ENCODE data around the gene ARID2.

The ARID2 gene

GRCh38 chr12:45866299-45866698 lies 136.8 kb downstream of the ARID2 start:
- no peak for FAIRE-seq

GRCh38 chr12:45872446-45872845 lies 142.9 kb downstream of the ARID2 start:
- no peak for FAIRE-seq

- no peak for FAIRE-seq
Measured at GRCh38 chr12:45877069-45877468, 147.6 kb downstream of the ARID2 start.

- no peak for FAIRE-seq
Measured at GRCh38 chr12:45878630-45879255, 149.2 kb downstream of the ARID2 start.

- FAIRE-seq, result no peak
Measured at GRCh38 chr12:45879363-45879895, 149.9 kb downstream of the ARID2 start.

DNA sequence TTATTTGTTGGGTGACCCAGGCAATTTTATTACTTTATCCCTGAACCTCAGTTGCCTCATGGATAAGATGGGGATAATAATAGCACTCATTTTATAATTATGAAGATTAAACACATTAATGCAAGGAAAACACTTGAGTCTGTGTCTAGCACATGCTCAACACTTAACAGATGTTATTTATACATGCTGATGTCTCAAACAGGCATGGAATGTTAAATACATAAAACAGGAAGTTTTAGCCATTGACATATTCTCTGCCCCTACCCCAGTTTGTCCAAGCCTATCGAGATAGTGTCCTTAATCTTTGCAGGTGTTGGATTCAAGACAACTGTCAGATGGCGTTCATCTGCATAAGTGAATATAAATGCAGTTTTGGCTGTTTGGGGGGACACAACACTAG lies 151.0 kb downstream of the ARID2 start:
- FAIRE-seq, result no peak

DNA sequence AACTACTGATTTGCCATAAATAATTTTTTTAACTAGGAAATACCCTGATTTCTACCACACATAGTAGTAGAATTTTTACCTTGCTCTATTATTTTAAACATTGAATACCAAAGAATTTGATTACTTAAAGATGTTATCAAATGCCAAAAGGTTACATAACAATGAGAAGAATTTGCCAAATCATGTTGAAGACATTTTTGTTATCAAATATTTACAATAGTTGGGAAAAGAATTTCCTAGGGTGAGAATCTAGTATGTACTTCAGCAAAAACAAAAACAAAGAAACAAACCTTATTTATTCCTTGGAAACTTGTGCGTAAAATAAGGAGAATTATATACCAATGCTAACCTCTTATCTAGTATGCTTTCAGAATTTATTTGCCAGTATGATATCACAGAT lies 153.7 kb downstream of the ARID2 start:
- FAIRE-seq, result peak; percentile 52

- FAIRE-seq, result no peak
Measured at GRCh38 chr12:45886685-45887084, 157.2 kb downstream of the ARID2 start.

DNA sequence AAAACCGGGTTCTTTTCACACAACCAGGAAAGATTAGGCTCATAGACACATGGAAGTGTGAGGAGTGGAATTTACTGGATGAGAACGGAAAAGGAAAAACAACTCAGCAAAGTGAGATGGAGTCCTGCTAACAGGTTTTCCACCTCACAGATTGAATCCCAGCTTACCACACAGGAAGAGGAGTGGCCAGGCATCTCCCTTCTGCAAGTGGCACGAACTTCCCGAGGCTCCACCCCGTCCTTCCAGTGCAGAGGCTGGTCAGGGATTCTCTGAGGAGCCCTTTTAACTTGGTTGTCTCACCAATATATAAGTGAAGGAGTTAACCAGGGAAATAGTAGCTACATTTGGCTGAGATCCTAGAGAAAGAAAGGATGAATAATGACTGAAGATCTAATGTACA lies 158.0 kb downstream of the ARID2 start:
- no peak for FAIRE-seq

GRCh38 chr12:45890276-45890675 lies 160.8 kb downstream of the ARID2 start:
- peak; percentile 71 for FAIRE-seq

- no peak for FAIRE-seq
Measured at GRCh38 chr12:45893240-45893639, 163.7 kb downstream of the ARID2 start.

GRCh38 chr12:45895961-45896360 lies 166.5 kb downstream of the ARID2 start:
- FAIRE-seq, result no peak

DNA sequence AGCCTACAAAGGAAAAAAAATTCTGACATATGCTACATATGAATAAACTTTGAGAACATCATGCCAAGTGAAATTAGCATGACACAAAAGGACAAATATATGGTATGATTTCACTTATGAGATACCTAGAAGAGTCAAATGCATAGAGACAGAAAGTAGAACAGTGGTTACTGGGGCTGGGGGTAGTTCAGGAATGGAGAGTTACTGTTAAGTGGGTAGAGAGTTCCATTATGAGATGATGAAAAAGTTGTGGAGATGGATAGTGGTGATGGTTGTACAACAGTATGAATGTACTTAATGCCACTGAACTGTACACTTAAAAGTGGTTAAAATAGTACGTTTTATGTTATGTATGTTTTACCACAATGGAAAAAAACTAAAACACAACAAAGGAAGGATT lies 168.6 kb downstream of the ARID2 start:
- no peak for FAIRE-seq

DNA sequence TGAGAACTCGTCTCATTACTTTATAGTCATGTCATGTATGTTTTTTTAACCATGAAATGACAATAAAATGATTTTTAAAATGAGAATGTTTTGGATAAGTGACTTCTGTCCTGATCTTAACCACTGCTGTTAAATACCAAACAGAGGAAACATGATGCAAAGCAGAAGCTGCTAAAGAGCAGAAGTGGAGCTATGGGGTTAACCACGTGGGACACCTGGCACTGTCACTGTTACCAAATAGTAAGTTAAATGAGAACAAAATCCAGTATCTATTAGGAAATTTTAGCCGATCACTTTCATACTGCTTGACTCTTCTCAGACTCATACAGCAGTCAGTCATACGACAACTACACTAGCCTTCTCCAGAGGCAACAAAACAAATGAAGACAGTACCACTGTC lies 178.4 kb downstream of the ARID2 start:
- FAIRE-seq, result no peak

GRCh38 chr12:45909041-45909713 lies 179.7 kb downstream of the ARID2 start:
- FAIRE-seq, result no peak

- FAIRE-seq, result no peak
Measured at GRCh38 chr12:45912774-45913173, 183.3 kb downstream of the ARID2 start.

GRCh38 chr12:45913631-45914030 lies 184.1 kb downstream of the ARID2 start:
- no peak for FAIRE-seq

DNA sequence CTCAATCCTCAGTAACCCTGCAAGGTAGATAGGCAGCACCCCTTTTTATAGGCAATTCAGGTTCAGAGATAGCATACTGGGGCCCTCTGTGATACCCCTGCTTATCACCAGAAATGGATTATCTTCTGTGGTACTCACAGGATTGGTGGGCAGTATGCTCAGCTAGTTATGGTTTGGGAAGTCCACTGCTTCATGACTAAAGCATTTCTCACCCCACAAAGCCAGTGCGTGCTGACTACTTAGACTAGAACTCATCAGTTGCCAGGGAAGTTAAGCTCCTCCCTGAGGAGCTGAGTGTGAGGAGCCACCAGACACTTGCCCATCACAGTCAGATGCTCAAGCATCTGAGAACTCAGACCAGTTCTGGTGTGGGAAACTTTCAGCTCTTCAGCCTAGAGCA lies 184.6 kb downstream of the ARID2 start:
- FAIRE-seq, result no peak

DNA sequence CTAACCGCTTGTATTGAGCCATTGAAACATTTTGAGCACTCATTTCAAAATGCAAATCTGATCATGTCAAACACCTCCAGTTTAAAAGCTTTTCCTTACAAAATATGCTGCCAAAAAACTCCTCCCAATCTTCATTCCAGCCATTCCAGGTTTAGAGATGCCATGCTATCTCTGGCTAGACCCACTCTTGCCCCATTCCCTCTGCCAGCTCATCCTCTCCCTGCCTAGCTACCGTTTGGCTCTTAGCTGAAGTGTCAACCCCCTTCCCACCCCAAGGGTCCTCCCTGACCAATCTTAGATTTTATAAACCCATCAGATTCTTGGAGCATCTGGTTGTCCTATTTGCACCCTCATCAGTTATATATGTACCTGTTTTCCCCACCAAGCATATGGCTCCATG lies 185.9 kb downstream of the ARID2 start:
- no peak for FAIRE-seq

DNA sequence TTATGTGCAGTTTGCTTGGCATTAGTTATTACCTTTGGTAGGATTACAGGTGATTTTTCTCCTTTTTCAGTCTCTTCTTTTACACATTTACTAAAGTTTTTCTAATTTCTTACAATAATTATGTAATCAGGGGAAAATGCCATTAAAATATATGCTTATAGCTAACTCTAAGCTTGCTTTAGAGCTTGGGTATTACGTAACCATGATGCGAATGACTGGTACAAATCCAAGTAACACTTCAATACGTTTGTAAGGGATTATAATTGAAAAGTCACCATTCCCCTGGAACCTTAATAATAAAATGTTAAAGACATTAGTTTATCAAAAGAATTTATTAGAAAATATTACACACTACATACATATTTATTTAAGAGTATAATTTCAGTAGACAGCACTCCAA lies 189.3 kb downstream of the ARID2 start:
- FAIRE-seq, result no peak

DNA sequence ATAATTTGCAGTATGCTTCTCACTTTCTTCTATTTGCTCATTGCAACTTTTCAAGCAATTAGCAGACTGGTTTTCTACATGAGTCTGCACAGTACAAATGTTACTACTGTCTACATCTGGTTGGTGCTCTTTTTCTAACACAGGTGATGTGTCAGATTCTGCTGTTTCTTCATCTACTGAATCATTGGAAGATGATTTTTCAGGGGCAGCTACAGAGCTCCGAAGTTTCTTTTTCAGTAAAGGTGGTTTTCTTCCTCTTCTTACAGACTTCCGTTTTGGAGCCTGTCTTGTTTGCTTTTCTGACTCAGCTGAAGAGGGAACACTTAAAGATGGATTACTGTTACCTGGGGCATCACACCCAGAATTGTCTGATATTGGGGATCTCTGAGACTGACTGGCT lies 198.8 kb downstream of the ARID2 start:
- no peak for FAIRE-seq

DNA sequence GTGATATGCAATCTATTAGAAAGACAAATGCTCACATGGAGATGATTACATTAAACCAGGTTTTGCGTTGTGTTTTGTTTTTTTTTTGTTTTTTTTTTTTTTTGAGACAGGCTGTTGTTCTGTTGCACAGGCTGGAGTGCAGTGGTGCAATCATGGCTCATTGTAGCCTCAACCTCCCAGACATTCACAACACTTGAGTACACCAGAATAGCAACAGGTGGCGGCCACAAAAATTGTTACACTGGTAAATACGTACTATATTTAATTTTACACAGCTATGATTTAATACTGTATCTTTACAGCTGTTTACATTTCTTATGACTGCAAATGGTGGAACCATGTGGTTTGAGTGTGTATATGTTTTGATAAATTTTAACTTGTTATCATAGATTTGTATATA lies 200.9 kb downstream of the ARID2 start:
- FAIRE-seq, result no peak

DNA sequence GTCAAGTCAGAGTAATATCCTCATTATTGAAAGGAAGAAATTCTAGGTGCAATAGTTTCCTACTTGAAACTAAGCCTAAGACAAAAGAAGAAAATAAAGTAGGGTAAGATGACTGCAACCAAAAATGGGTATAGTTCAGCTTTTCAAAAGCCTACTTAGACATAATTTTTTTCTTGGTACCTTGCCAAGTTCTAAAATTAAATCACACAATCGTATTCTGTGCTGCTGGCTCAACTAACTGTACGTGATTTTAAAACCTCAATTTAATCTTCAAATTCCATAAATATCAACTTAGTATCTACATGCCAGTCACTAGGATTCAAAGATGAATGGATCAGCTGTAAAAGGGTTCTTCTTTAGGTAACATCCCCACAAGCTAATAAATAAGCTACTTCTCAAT lies 204.0 kb downstream of the ARID2 start:
- FAIRE-seq, result no peak

GRCh38 chr12:45934956-45935355 lies 205.4 kb downstream of the ARID2 start:
- FAIRE-seq, result no peak

DNA sequence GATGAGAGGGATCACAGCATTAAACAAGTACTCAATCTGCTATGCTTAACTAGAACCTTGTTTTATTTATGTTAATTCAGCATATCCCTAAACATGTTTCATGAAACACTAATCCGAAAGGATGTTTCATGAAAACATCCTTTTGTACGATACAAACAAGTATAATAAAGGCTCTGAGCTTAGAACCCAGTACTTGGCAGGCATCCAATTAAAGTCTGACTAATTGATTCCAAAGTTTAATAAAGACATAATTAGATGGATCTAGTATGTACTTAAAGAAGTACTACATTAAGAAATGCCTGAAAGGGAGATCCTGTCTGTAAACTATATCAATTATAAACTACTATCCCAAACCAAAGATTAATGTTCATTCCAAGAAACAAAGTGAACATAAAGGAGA lies 209.1 kb downstream of the ARID2 start:
- no peak for FAIRE-seq

All from G401.6 (cell line).